Left lung (tissue), 10 donors: ENCODE measurements around the gene PARP6. TPM values are rescaled to one million over a fixed set of nuclear protein-coding genes. Genes with fewer than 3 reads are reported as not detected.

Experiments used
- ATAC-seq: fragments of 200-7000 bp; cut with Tn5 transposase; one replicate; pipeline ENCODE4 v1.9.1; 2020; ENCODE audit warnings: moderate library complexity
- DNase-seq, 4 donors: peaks; one replicate each; pipeline ENCODE4 v3.0.0-alpha.2; 2013 to 2020
- H3K27ac ChIP-seq, 2 donors: fragments of 200-600 bp; sonication (generic) in 1 of 2; one replicate each; pipeline versions ENCODE4 v1.5.0 to v1.8.0; 2020 to 2021
- H3K27me3 ChIP-seq, 2 donors: fragments of 200-600 bp; sonication (generic) in 1 of 2; one replicate each; pipeline versions ENCODE4 v1.5.0 to v1.8.0; 2020 to 2021
- H3K36me3 ChIP-seq, 2 donors: fragments of 200-600 bp; sonication (generic) in 1 of 2; one replicate each; pipeline versions ENCODE4 v1.5.0 to v1.8.0; 2020 to 2021
- H3K4me1 ChIP-seq, 2 donors: fragments of 200-600 bp; one replicate each; pipeline ENCODE4 v1.8.0; 2021
- H3K4me3 ChIP-seq, 2 donors: fragments of 200-600 bp; sonication (generic) in 1 of 2; one replicate each; pipeline versions ENCODE4 v1.5.0 to v1.8.0; 2020 to 2021; ENCODE audit warnings: mild to moderate bottlenecking in 1 of 2
- H3K9me3 ChIP-seq, 2 donors: fragments of 200-600 bp; sonication (generic) in 1 of 2; one replicate each; pipeline versions ENCODE4 v1.5.0 to v1.8.0; 2020 to 2021
- CTCF ChIP-seq, 2 donors: fragments of 200-600 bp; sonication (generic) in 1 of 2; IDR thresholded peaks; one replicate each; pipeline versions ENCODE4 v1.5.0 to v1.8.0; 2021; ENCODE audit warnings: antibody characterized with exemption in 2 of 2
- intact Hi-C, 2 donors: fragments of 100-400 bp; cut with DNase I; formaldehyde crosslinking; loops; one replicate each; pipeline versions ENCODE4 v1.11.2 to v1.14.2; 2022
- polyA plus RNA-seq, 6 donors: library from polyadenylated mRNA; unstranded; fragments of 120-200 nt; gene quantifications; one replicate each; pipeline ENCODE4 v1.2.1, GENCODE V29; 2013; ENCODE audit not compliant: insufficient read length in 6 of 6
- total RNA-seq, 2 donors: library from RNA; stranded (reverse); fragmentation: NEBNext Ultra II Directional; extraction: Animal tissue kit (Norgen Biotek cat#: 25700); gene quantifications; one replicate each; pipeline ENCODE4 v1.2.1, GENCODE V29; 2021
- donor health status: DM: no; HTN: yes; CAD: no.
- donor health status: DM: no; HTN: no; CAD: no.

PARP6 gene
- total and polyA plus RNA-seq, 8 donors: 60.5 to 147 (median 121) TPM

GRCh38 chr15:72318408-72318942, 46.1 kb upstream of the PARP6 start:
- ATAC-seq: no peak

GRCh38 chr15:72315706-72316370, 43.5 kb upstream of the PARP6 start:
- Histone ChIP-seq H3K9me3 (no peaks in the 10 kb centered on the region), H3K27ac (no peak overlapping the region), H3K27me3 (no peaks in the 10 kb centered on the region), H3K4me3 (no peak overlapping the region), H3K36me3 (no peaks in the 10 kb centered on the region), H3K4me1 (peaks cover 0 to 11% of the 10 kb centered on the region in 2 donors)
- no peak for TF ChIP-seq CTCF (IDR thresholded peaks at IDR 0.05)
- ATAC-seq (no peak), DNase-seq (peak in 1 of 4 donors; percentile 16)
- intact Hi-C loops: no loop called here

More at GRCh38 chr15:72318408-72318942, 46.1 kb upstream of the PARP6 start:
- Histone ChIP-seq H3K4me1 (peaks cover 0 to 12% of the 10 kb centered on the region in 2 donors), H3K9me3 (peaks cover 0 to under 1% of the 10 kb centered on the region in 2 donors), H3K27ac (no peak overlapping the region), H3K36me3 (no peaks in the 10 kb centered on the region), H3K4me3 (no peak overlapping the region), H3K27me3 (no peaks in the 10 kb centered on the region)
- intact Hi-C loops: no loop called here
- no peak for TF ChIP-seq CTCF (IDR thresholded peaks at IDR 0.05)
- no peak for DNase-seq

GRCh38 chr15:72313881-72314280, 41.5 kb upstream of the PARP6 start:
- no peak overlapping the region for H3K27ac ChIP-seq
- H3K9me3 ChIP-seq: no peaks in the 10 kb centered on the region
- DNase-seq: no peak
- H3K36me3 ChIP-seq: no peaks in the 10 kb centered on the region
- intact Hi-C loops: no loop called here
- H3K4me3 ChIP-seq: no peak overlapping the region
- ATAC-seq: no peak
- no peak for TF ChIP-seq CTCF (IDR thresholded peaks at IDR 0.05)
- H3K4me1 ChIP-seq: no peaks in the 10 kb centered on the region
- H3K27me3 ChIP-seq: no peaks in the 10 kb centered on the region

GRCh38 chr15:72313448-72313840, 41.1 kb upstream of the PARP6 start:
- Histone ChIP-seq H3K9me3 (no peaks in the 10 kb centered on the region), H3K4me1 (no peaks in the 10 kb centered on the region), H3K27ac (no peak overlapping the region), H3K36me3 (no peaks in the 10 kb centered on the region), H3K4me3 (no peak overlapping the region), H3K27me3 (no peaks in the 10 kb centered on the region)
- TF ChIP-seq CTCF (IDR thresholded peaks at IDR 0.05): no peak
- ATAC-seq (no peak), DNase-seq (no peak)
- intact Hi-C loops: no loop called here

- Histone ChIP-seq H3K27ac (no peak overlapping the region), H3K36me3 (no peaks in the 10 kb centered on the region), H3K4me3 (no peak overlapping the region), H3K4me1 (no peaks in the 10 kb centered on the region), H3K27me3 (no peaks in the 10 kb centered on the region), H3K9me3 (no peaks in the 10 kb centered on the region)
- TF ChIP-seq CTCF (IDR thresholded peaks at IDR 0.05): peak; percentile 63 to 64
- ATAC-seq: peak; percentile 97
- peak; percentile 36 to 80 (median 68) for DNase-seq
- intact Hi-C loops: no loop called here
These were observed 40.5 kb upstream of the PARP6 start for GRCh38 chr15:72312605-72313447.
